K562 (cell line): ENCODE measurements around the gene CTSD. TPM values are rescaled to one million over a fixed set of nuclear protein-coding genes. Genes with fewer than 3 reads are reported as not detected.

ENCODE experiments used
- ATAC-seq: fragments of 200-7000 bp; cut with Tn5 transposase; 3 replicates; pipeline ENCODE4 v1.9.1; 2020; ENCODE audit warnings: moderate library complexity
- BruUV-seq: library from RNA; stranded (reverse); fragments of 400-500 nt; replicated peaks from 2 replicates; lab custom pipeline; 2021; lab: Mats Ljungman, UMichigan
- CTCF ChIA-PET: fragments of 300-600 bp; formaldehyde crosslinking; extraction: SDS; loops from one replicate; lab custom pipeline; 2021; ENCODE audit warnings: low intra/inter-chr PET ratio; lab: Yijun Ruan, JAX
- POLR2A ChIA-PET: fragments of 300-600, 350-650 bp; sonication (Branson Sonifier 250); formaldehyde crosslinking; extraction: SDS; loops from one replicate; lab custom pipeline; 2021; ENCODE audit warnings: antibody characterized with exemption, inconsistent platforms; lab: Yijun Ruan, JAX
- DNase-seq, 4 experiments: peaks; one replicate each; pipeline versions ENCODE4 v3.0.0 to v3.0.0-alpha.2; 2011 to 2018; ENCODE audit warnings: low spot score in 3 of 4, mixed read lengths in 3 of 4; ENCODE audit errors: extremely low read depth in 1 of 4
- FAIRE-seq: peaks from 2 replicates; lab custom pipeline; 2011; peaks lifted over from hg19 to GRCh38; lab: Jason Lieb, UNC
- H2AFZ ChIP-seq: 2 replicates; pipeline ENCODE4 v1.6.0; 2011; ENCODE audit warnings: low read depth, low read length, control low read depth, inconsistent platforms
- H3K27ac ChIP-seq: fragments of 200-600 bp; 3 replicates; pipeline ENCODE4 v1.8.0; 2011; ENCODE audit warnings: low read depth, mild to moderate bottlenecking, control low read depth, inconsistent platforms, low read length, moderate library complexity, mixed read lengths; ENCODE audit errors: extremely low read depth
- H3K27me3 ChIP-seq, 2 experiments: fragments of 300-600 bp in 1 of 2; 2 replicates in 1 of 2; 3 replicates in 1 of 2; pipeline versions ENCODE4 v1.6.0 to v1.8.0; 2011; ENCODE audit warnings: inconsistent platforms in 2 of 2, low read length in 2 of 2, mild to moderate bottlenecking in 1 of 2, mixed read lengths in 1 of 2, moderate library complexity in 1 of 2; ENCODE audit not compliant: control insufficient read depth in 2 of 2, insufficient read depth in 2 of 2
- H3K36me3 ChIP-seq: fragments of 300-600 bp; 3 replicates; pipeline ENCODE4 v1.8.0; 2011; ENCODE audit warnings: mild to moderate bottlenecking, low read length, inconsistent platforms; ENCODE audit not compliant: control insufficient read depth, insufficient read depth
- H3K4me1 ChIP-seq, 2 experiments: fragments of 200-600 bp in 1 of 2; replicated peaks in 1 of 2; 2 replicates in 1 of 2; 3 replicates in 1 of 2; pipeline versions ENCODE4 v1.5.1 to v1.8.0; 2011; ENCODE audit warnings: inconsistent platforms in 2 of 2, low read length in 2 of 2, mild to moderate bottlenecking in 1 of 2, mixed read lengths in 1 of 2, moderate library complexity in 1 of 2; ENCODE audit not compliant: control insufficient read depth in 2 of 2, insufficient read depth in 2 of 2
- H3K4me2 ChIP-seq: 2 replicates; pipeline ENCODE4 v1.6.1; 2011; ENCODE audit warnings: low read length, control low read depth, inconsistent platforms, mixed read lengths; ENCODE audit not compliant: insufficient read depth
- H3K4me3 ChIP-seq: fragments of 200-600 bp; sonication (generic), shearing (Covaris generic); 2 replicates; pipeline ENCODE4 v1.5.1; 2016; ENCODE audit warnings: control low read depth, inconsistent platforms
- H3K79me2 ChIP-seq: fragments of 200-600 bp; 3 replicates; pipeline ENCODE4 v1.8.0; 2011; ENCODE audit warnings: low read length, inconsistent platforms; ENCODE audit not compliant: control insufficient read depth, insufficient read depth
- H3K9ac ChIP-seq, 2 experiments: 2 replicates each; pipeline versions ENCODE4 v1.6.0 to v1.6.1; 2011; ENCODE audit warnings: low read depth in 2 of 2, low read length in 2 of 2, control low read depth in 1 of 2, inconsistent platforms in 1 of 2, mild to moderate bottlenecking in 1 of 2, mixed read lengths in 1 of 2; ENCODE audit not compliant: insufficient read depth in 1 of 2
- H3K9me1 ChIP-seq: one replicate; pipeline ENCODE4 v1.6.0; 2011; ENCODE audit warnings: inconsistent platforms, mild to moderate bottlenecking, low read length, moderate library complexity; ENCODE audit not compliant: control insufficient read depth, insufficient read depth
- H3K9me3 ChIP-seq: replicated peaks from 2 replicates; pipeline ENCODE4 v1.5.1; 2011; ENCODE audit warnings: low read depth, low read length, inconsistent platforms; ENCODE audit not compliant: control insufficient read depth, insufficient read depth
- H4K20me1 ChIP-seq: replicated peaks from 2 replicates; pipeline ENCODE4 v1.6.1; 2011; ENCODE audit warnings: low read length, inconsistent platforms, mixed read lengths; ENCODE audit not compliant: control insufficient read depth, insufficient read depth
- C11orf30 ChIP-seq: fragments of 450-650 bp; IDR thresholded peaks from 2 replicates; pipeline ENCODE4 v1.6.1; 2016; ENCODE audit warnings: low read depth, mild to moderate bottlenecking
- ETV5 ChIP-seq: sonication (generic); formaldehyde crosslinking; IDR thresholded peaks from 2 replicates; pipeline ENCODE4 v1.4.0; 2020; ENCODE audit warnings: low read depth, mild to moderate bottlenecking, missing genetic modification reagents
- MAFF ChIP-seq: IDR thresholded peaks from 2 replicates; pipeline ENCODE4 v1.6.1; 2012; ENCODE audit warnings: low read length, improper control_type of control experiment
- MAFG ChIP-seq: fragments of 450-650 bp; conservative IDR thresholded peaks from 2 replicates; pipeline ENCODE4 v1.6.1; 2016; ENCODE audit warnings: missing genetic modification characterization, missing compliant biosample characterization
- MAFK ChIP-seq: IDR thresholded peaks from 2 replicates; pipeline ENCODE4 v1.6.1; 2011; ENCODE audit warnings: low read length, improper control_type of control experiment
- ZNF184 ChIP-seq: sonication (generic); formaldehyde crosslinking; IDR thresholded peaks from 2 replicates; pipeline ENCODE4 v1.5.0; 2020; ENCODE audit warnings: missing genetic modification reagents
- ZNF316 ChIP-seq: fragments of 450-650 bp; IDR thresholded peaks from 2 replicates; pipeline ENCODE4 v1.6.1; 2016
- WGBS: fragments of 100-300 bp; shearing (Covaris generic); methylation state at CpG from one replicate; pipeline ENCODE4 v1.1.6; 2016; ENCODE audit warnings: low coverage, mixed read lengths; ENCODE audit not compliant: insufficient coverage; ENCODE audit errors: missing lambda C conversion rate; 5-methylcytosine and 5-hydroxymethylcytosine counted together
- in situ Hi-C: fragments of 300-500 bp; cut with MboI; formaldehyde crosslinking; loops from 4 replicates; pipeline ENCODE4 v1.15.0; 2018; ENCODE audit warnings: inconsistent platforms, mixed read lengths
- intact Hi-C: fragments of 100-400 bp; cut with micrococcal nuclease; formaldehyde crosslinking; loops from 2 replicates; pipeline ENCODE4 v1.14.2; 2022
- polyA plus RNA-seq, 8 experiments: library from polyadenylated mRNA; depleted of rRNA in 4 of 8; stranded (reverse) in 5 of 8; unstranded in 3 of 8; fragments of >200 nt; fragmentation: Nextera tagmentation in 2 of 8; fragmentation: Illumina TruSeq in 1 of 8; extraction: Ambion mirVana in 2 of 8; extraction: Trizol in 1 of 8; gene quantifications; 2 replicates each; pipeline versions ENCODE4 v1.2.1 to v1.2.3, GENCODE V29; 2011 to 2014; ENCODE audit warnings: inconsistent platforms in 1 of 8, missing spikeins in 1 of 8
- total RNA-seq, 7 experiments: library from RNA; depleted of rRNA in 6 of 7; stranded (reverse); fragments of >200 nt in 6 of 7; fragmentation: Illumina TruSeq in 2 of 7; extraction: Trizol in 2 of 7; gene quantifications; 2 replicates each; pipeline versions ENCODE4 v1.2.1 to v1.2.3, GENCODE V29; 2011 to 2021; ENCODE audit warnings: low replicate concordance in 1 of 7
- TF ChIP-seq, protein P1 (sequence below): fragments of 450-650 bp; IDR thresholded peaks from 2 replicates; pipeline ENCODE4 v1.6.1; 2016; ENCODE audit warnings: mild to moderate bottlenecking

CTSD gene
- total and polyA plus RNA-seq, 9 of the 15 experiments (the other 6 are each of a cell fraction or from before 2014, with no cell fraction given): 1.0 to 112 (median 40.9) TPM

- no peak overlapping the region for H3K27ac ChIP-seq
Observed at GRCh38 chr11:1782031-1782590, 18.4 kb upstream of the CTSD start.

More at GRCh38 chr11:1782031-1782590, 18.4 kb upstream of the CTSD start:
- no peaks in the 10 kb centered on the region for H3K9me3 ChIP-seq
- CTCF ChIA-PET: no interaction called here
- peaks cover 35 to 80% of the 10 kb centered on the region in 2 experiments; a peak in 4 of 5 replicates for H3K27me3 ChIP-seq
- H3K9me1 ChIP-seq: no peaks in the 10 kb centered on the region
- H3K4me3 ChIP-seq: no peak overlapping the region
- H4K20me1 ChIP-seq: peaks cover 8% of the 10 kb centered on the region; the same call in 1 of the 2 replicates
- FAIRE-seq: no peak
- intact Hi-C loops (no loop called here), in situ Hi-C loops (no loop called here)
- ATAC-seq: no peak
- H3K79me2 ChIP-seq: no peaks in the 10 kb centered on the region
- H2AFZ ChIP-seq: no peak overlapping the region
- BruUV-seq: no TSS peak
- TF ChIP-seq ETV5 (CRISPR knock-in tag) (no peak), ZNF316 (peak; percentile 84), MAFG (tag) (peak; percentile 70), MAFK (peak; percentile 78), C11orf30 (peak; percentile 77; the same call in 1 of the 2 replicates), MAFF (peak; percentile 54; the same call in 1 of the 2 replicates), ZNF184 (no peak)
- TF ChIP-seq, protein P1, sequence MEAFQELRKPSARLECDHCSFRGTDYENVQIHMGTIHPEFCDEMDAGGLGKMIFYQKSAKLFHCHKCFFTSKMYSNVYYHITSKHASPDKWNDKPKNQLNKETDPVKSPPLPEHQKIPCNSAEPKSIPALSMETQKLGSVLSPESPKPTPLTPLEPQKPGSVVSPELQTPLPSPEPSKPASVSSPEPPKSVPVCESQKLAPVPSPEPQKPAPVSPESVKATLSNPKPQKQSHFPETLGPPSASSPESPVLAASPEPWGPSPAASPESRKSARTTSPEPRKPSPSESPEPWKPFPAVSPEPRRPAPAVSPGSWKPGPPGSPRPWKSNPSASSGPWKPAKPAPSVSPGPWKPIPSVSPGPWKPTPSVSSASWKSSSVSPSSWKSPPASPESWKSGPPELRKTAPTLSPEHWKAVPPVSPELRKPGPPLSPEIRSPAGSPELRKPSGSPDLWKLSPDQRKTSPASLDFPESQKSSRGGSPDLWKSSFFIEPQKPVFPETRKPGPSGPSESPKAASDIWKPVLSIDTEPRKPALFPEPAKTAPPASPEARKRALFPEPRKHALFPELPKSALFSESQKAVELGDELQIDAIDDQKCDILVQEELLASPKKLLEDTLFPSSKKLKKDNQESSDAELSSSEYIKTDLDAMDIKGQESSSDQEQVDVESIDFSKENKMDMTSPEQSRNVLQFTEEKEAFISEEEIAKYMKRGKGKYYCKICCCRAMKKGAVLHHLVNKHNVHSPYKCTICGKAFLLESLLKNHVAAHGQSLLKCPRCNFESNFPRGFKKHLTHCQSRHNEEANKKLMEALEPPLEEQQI: no peak
- no peak overlapping the region for H3K9ac ChIP-seq
- H3K36me3 ChIP-seq: no peaks in the 10 kb centered on the region
- POLR2A ChIA-PET: interaction anchor here (2.2 kb wide), 1 partner anchor 9 kb away, joined by 10 read pairs; no protein-coding TSS in a partner anchor
- peaks cover 8 to 65% of the 10 kb centered on the region in 2 experiments for H3K4me1 ChIP-seq
- no peak for DNase-seq
- 22% methylated on average over 8 of the region's 13 CpGs for WGBS
- no peak overlapping the region for H3K4me2 ChIP-seq
